Esophagus mucosa (tissue), 1 donor: ENCODE data around the gene HOXD8. TPM values are rescaled to one million over a fixed set of nuclear protein-coding genes. Genes with fewer than 3 reads are reported as not detected.

ENCODE experiments used
- ATAC-seq: fragments of 200-7000 bp; cut with Tn5 transposase; one replicate; pipeline ENCODE4 v1.9.1; 2020
- total RNA-seq: library from RNA; stranded (reverse); gene quantifications from one replicate; pipeline ENCODE4 v1.2.4, GENCODE V29; 2023
- donor health status: DM: yes; HTN: yes; CAD: no.

Gene HOXD8
- total RNA-seq, 1 donor from 2014 or later: 0.88 TPM

GRCh38 chr2:176130957-176131847 is 1.7 kb downstream of the HOXD8 start:
- ATAC-seq: no peak

GRCh38 chr2:176131848-176132158 is 2.3 kb downstream of the HOXD8 start:
- ATAC-seq: no peak

- ATAC-seq: no peak
Observed at GRCh38 chr2:176132205-176133171, 3.0 kb downstream of the HOXD8 start.

GRCh38 chr2:176133389-176133788 is 3.9 kb downstream of the HOXD8 start:
- no peak for ATAC-seq

- no peak for ATAC-seq
Observed at GRCh38 chr2:176134035-176134434, 4.5 kb downstream of the HOXD8 start.

GRCh38 chr2:176135035-176135440 is 5.5 kb downstream of the HOXD8 start:
- ATAC-seq: no peak

GRCh38 chr2:176136374-176137251 is 7.1 kb downstream of the HOXD8 start:
- no peak for ATAC-seq

- no peak for ATAC-seq
Observed at GRCh38 chr2:176137252-176137580, 7.7 kb downstream of the HOXD8 start.

- ATAC-seq: no peak
Observed at GRCh38 chr2:176137906-176138305, 8.4 kb downstream of the HOXD8 start.

- ATAC-seq: no peak
Observed at GRCh38 chr2:176138526-176138922, 9.0 kb downstream of the HOXD8 start.

GRCh38 chr2:176138923-176139660 is 9.6 kb downstream of the HOXD8 start:
- ATAC-seq: no peak

- ATAC-seq: no peak
Observed at GRCh38 chr2:176139661-176140512, 10.4 kb downstream of the HOXD8 start.

- ATAC-seq: peak; percentile 83
Observed at GRCh38 chr2:176140513-176141317, 11.2 kb downstream of the HOXD8 start.

- ATAC-seq: no peak
Observed at GRCh38 chr2:176142281-176142680, 12.8 kb downstream of the HOXD8 start.

- ATAC-seq: no peak
Observed at GRCh38 chr2:176145085-176145969, 15.8 kb downstream of the HOXD8 start.

GRCh38 chr2:176146101-176146500 is 16.6 kb downstream of the HOXD8 start:
- ATAC-seq: no peak

- ATAC-seq: no peak
Observed at GRCh38 chr2:176146645-176147044, 17.1 kb downstream of the HOXD8 start.

- ATAC-seq: no peak
Observed at GRCh38 chr2:176147210-176147799, 17.8 kb downstream of the HOXD8 start.
